T-cell (primary cell): ENCODE measurements around the gene SEC24A. TPM values are rescaled to one million over a fixed set of nuclear protein-coding genes. Genes with fewer than 3 reads are reported as not detected.
"Not testable (repeated sequence)": the region's sequence is repeated elsewhere in the genome, so short reads cannot be mapped to it uniquely, and the experiment has no call there.

Experiments
- ATAC-seq, 4 experiments: fragments of 200-7000 bp in 3 of 4; fragments of 150-1000 bp in 1 of 4; cut with Tn5 transposase; replicated peaks in 1 of 4; 1 replicate in 3 of 4; 2 replicates in 1 of 4; pipeline ENCODE4 v1.10.0; 2021; ENCODE audit warnings: moderate library complexity in 3 of 4, mild to moderate bottlenecking in 2 of 4, moderate number of reproducible peaks in 1 of 4
- CTCF ChIA-PET, 2 donors: fragments of 300-600 bp; sonication (Branson Sonifier 250); formaldehyde crosslinking; loops; one replicate each; lab custom pipeline; 2022; ENCODE audit warnings: antibody characterized with exemption in 2 of 2; lab: Charles Lee
- POLR2A ChIA-PET, 2 donors: fragments of 300-600 bp; sonication (Branson Sonifier 250); formaldehyde crosslinking; loops; one replicate each; lab custom pipeline; 2022; ENCODE audit warnings: antibody characterized with exemption in 2 of 2; lab: Charles Lee
- DNase-seq, 35 experiments: peaks; one replicate each; pipeline versions ENCODE4 v3.0.0 to v3.0.0-alpha.2; 2013 to 2023
- H3K27ac ChIP-seq: one replicate; pipeline ENCODE4 v1.5.1; 2013; ENCODE audit warnings: low read length
- H3K27me3 ChIP-seq, 2 experiments: replicated peaks in 1 of 2; 1 replicate in 1 of 2; 2 replicates in 1 of 2; pipeline versions ENCODE4 v1.6.1 to v1.7.0; 2013; ENCODE audit warnings: low read length in 1 of 2, mixed read lengths in 1 of 2; ENCODE audit not compliant: control insufficient read depth in 2 of 2, insufficient read depth in 2 of 2; ENCODE audit errors: extremely low read depth in 1 of 2
- H3K36me3 ChIP-seq, 2 donors: 1 replicate in 1 of 2; 2 replicates in 1 of 2; pipeline versions ENCODE4 v1.6.1 to v1.7.0; 2013; ENCODE audit warnings: low read length in 1 of 2; ENCODE audit not compliant: control insufficient read depth in 2 of 2, insufficient read depth in 1 of 2; ENCODE audit errors: extremely low read depth in 1 of 2
- H3K4me1 ChIP-seq, 2 experiments: 1 replicate in 1 of 2; 2 replicates in 1 of 2; pipeline versions ENCODE4 v1.6.1 to v1.7.0; 2013; ENCODE audit warnings: low read length in 2 of 2, mixed read lengths in 1 of 2; ENCODE audit not compliant: insufficient read depth in 2 of 2, control insufficient read depth in 1 of 2; ENCODE audit errors: extremely low read depth in 1 of 2
- H3K4me3 ChIP-seq, 2 donors: 1 replicate in 1 of 2; 2 replicates in 1 of 2; pipeline versions ENCODE4 v1.5.1 to v1.7.0; 2013; ENCODE audit warnings: mild to moderate bottlenecking in 2 of 2, low read length in 1 of 2, moderate library complexity in 1 of 2; ENCODE audit not compliant: control insufficient read depth in 1 of 2; ENCODE audit errors: extremely low read depth in 1 of 2
- H3K9me3 ChIP-seq: 2 replicates; pipeline ENCODE4 v1.7.0; 2013
- H3K27ac Mint-ChIP-seq, 2 donors: one replicate each; pipeline ENCODE4 v1.8.0; 2020 to 2021; ENCODE audit warnings: mild to moderate bottlenecking in 2 of 2, mixed read lengths in 2 of 2
- H3K27me3 Mint-ChIP-seq, 2 donors: one replicate each; pipeline ENCODE4 v1.8.0; 2021 to 2022; ENCODE audit warnings: mixed read lengths in 2 of 2
- H3K36me3 Mint-ChIP-seq: one replicate; pipeline ENCODE4 v1.8.0; 2021; ENCODE audit warnings: mixed read lengths
- H3K4me1 Mint-ChIP-seq, 3 donors: one replicate each; pipeline ENCODE4 v1.8.0; 2020 to 2022; ENCODE audit warnings: mixed read lengths in 3 of 3, mild to moderate bottlenecking in 1 of 3
- H3K4me3 Mint-ChIP-seq, 3 donors: one replicate each; pipeline ENCODE4 v1.8.0; 2020 to 2022; ENCODE audit warnings: mild to moderate bottlenecking in 3 of 3, mixed read lengths in 3 of 3, moderate library complexity in 3 of 3
- H3K9me3 Mint-ChIP-seq, 3 donors: one replicate each; pipeline ENCODE4 v1.8.0; 2020 to 2022; ENCODE audit warnings: mixed read lengths in 3 of 3
- WGBS: methylation state at CpG from one replicate; pipeline ENCODE4 v1.1.5; 2013; ENCODE audit warnings: missing lambda C conversion rate; ENCODE audit not compliant: insufficient coverage; 5-methylcytosine and 5-hydroxymethylcytosine counted together
- total RNA-seq, 35 experiments: library from RNA in 6 of 35; stranded (reverse) in 6 of 35; fragments of 120-200 nt in 1 of 35; gene quantifications; one replicate each; pipeline versions ENCODE4 v1.2.1 to v1.2.4 and lab custom pipeline; 2013 to 2026

The SEC24A gene
- total RNA-seq, 5 donors from 2014 or later (not counting 1 experiment from before 2014, with no cell fraction given): 15.4 to 17.7 (median 16.1) TPM

GRCh38 chr5:134677357-134677756 lies 28.8 kb downstream of the SEC24A start:
- H3K4me3 ChIP-seq, ATAC-seq, H3K27me3 ChIP-seq, H3K9me3 Mint-ChIP-seq, POLR2A ChIA-PET, H3K27ac ChIP-seq, CTCF ChIA-PET, H3K4me3 Mint-ChIP-seq, H3K9me3 ChIP-seq, H3K27me3 Mint-ChIP-seq, DNase-seq, H3K4me1 Mint-ChIP-seq, H3K27ac Mint-ChIP-seq, H3K4me1 ChIP-seq: not testable (repeated sequence)
- no CpG with 5 or more reads among the region's 4 CpGs for WGBS
- peaks cover 8 to 65% of the 10 kb centered on the region in 2 donors for H3K36me3 ChIP-seq
- peaks cover 14% of the 10 kb centered on the region for H3K36me3 Mint-ChIP-seq

- peaks cover 11 to 55% of the 10 kb centered on the region in 2 donors for H3K36me3 ChIP-seq
- H3K27me3 ChIP-seq, H3K27me3 Mint-ChIP-seq, H3K9me3 Mint-ChIP-seq, H3K4me1 ChIP-seq, DNase-seq, H3K27ac ChIP-seq, H3K4me1 Mint-ChIP-seq, POLR2A ChIA-PET, H3K4me3 Mint-ChIP-seq, ATAC-seq, H3K9me3 ChIP-seq, H3K27ac Mint-ChIP-seq, H3K4me3 ChIP-seq: not testable (repeated sequence)
- peaks cover 47% of the 10 kb centered on the region for H3K36me3 Mint-ChIP-seq
- 100% methylated on average over 6 of the region's 8 CpGs for WGBS
- CTCF ChIA-PET: interaction anchor here in 1 of 2 donors (0.6 kb wide), 1 partner anchor 59 kb away, joined by 3 read pairs; no protein-coding TSS in a partner anchor
Measured at GRCh38 chr5:134690144-134690543, 41.6 kb downstream of the SEC24A start.

GRCh38 chr5:134692722-134693121 lies 44.1 kb downstream of the SEC24A start:
- CTCF ChIA-PET: no interaction called here
- H3K4me1 Mint-ChIP-seq: no peaks in the 10 kb centered on the region
- no peak overlapping the region for H3K27ac Mint-ChIP-seq
- POLR2A ChIA-PET: no interaction called here
- Histone ChIP-seq H3K9me3 (no peaks in the 10 kb centered on the region), H3K36me3 (peaks cover 11 to 54% of the 10 kb centered on the region in 2 donors), H3K27me3 (no peaks in the 10 kb centered on the region), H3K4me3 (no peak overlapping the region), H3K4me1 (no peaks in the 10 kb centered on the region), H3K27ac (no peak overlapping the region)
- peaks cover 37% of the 10 kb centered on the region for H3K36me3 Mint-ChIP-seq
- no peaks in the 10 kb centered on the region for H3K9me3 Mint-ChIP-seq
- H3K27me3 Mint-ChIP-seq: no peaks in the 10 kb centered on the region
- DNase-seq (no peak), ATAC-seq (no peak)
- no peak overlapping the region for H3K4me3 Mint-ChIP-seq

DNA sequence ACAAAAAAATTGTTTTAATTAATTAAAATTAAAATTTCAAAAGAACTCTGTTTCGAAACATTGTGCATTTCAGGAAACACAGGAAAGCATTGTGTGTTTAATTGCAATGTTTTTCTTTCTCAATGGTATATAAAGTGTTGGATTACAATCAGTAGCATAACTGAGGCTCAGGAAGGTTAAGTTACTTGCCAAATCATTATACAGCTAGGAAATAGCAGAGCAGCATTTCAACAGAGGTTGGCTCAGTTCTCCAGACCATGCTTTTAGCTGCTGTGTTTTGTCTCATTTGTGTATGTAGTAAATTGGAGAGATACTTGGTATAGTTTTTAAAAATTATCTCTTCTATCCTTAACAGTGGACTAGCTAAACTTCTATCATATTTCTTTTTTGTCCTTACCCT lies 59.7 kb downstream of the SEC24A start:
- ChIA-PET POLR2A (no interaction called here), CTCF (interaction anchor here in 1 of 2 donors (0.6 kb wide), 1 partner anchor 11 kb away, joined by 3 read pairs; no protein-coding TSS in a partner anchor)
- Mint-ChIP-seq H3K4me1 (no peaks in the 10 kb centered on the region), H3K36me3 (peaks cover 40% of the 10 kb centered on the region), H3K9me3 (no peaks in the 10 kb centered on the region), H3K27me3 (no peaks in the 10 kb centered on the region), H3K4me3 (no peak overlapping the region), H3K27ac (no peak overlapping the region)
- H3K36me3 ChIP-seq: peaks cover 0 to 53% of the 10 kb centered on the region in 2 donors
- no peaks in the 10 kb centered on the region for H3K4me1 ChIP-seq
- H3K4me3 ChIP-seq: no peak overlapping the region
- H3K27ac ChIP-seq: no peak overlapping the region
- no peaks in the 10 kb centered on the region for H3K27me3 ChIP-seq
- no peaks in the 10 kb centered on the region for H3K9me3 ChIP-seq
- WGBS: no CpG with 5 or more reads among the region's 1 CpG
- DNase-seq (no peak), ATAC-seq (no peak)

DNA sequence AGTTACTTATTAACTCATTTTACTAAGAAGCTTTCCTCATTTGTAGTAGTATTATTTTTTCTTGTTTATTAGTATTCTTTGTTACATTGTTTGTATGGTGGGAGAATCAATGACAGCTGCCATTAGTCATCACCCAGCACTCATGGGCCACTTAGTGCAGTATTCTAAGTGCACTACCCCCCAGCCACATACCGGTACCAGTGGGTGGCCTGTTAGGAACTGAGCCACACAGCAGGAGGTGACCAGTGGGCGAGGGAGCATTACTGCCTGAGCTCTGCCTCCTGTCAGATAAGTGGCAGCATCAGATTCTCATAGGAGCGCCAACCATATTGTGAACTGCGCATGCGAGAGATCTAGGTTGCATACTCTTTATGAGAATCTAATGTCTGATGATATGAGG lies 65.5 kb downstream of the SEC24A start:
- Mint-ChIP-seq H3K4me3 (no peak overlapping the region), H3K27ac (no peak overlapping the region), H3K36me3 (peaks cover 45% of the 10 kb centered on the region), H3K27me3 (no peaks in the 10 kb centered on the region), H3K4me1 (no peaks in the 10 kb centered on the region), H3K9me3 (no peaks in the 10 kb centered on the region)
- H3K27me3 ChIP-seq: no peaks in the 10 kb centered on the region
- no peaks in the 10 kb centered on the region for H3K4me1 ChIP-seq
- no peaks in the 10 kb centered on the region for H3K9me3 ChIP-seq
- H3K36me3 ChIP-seq: peaks cover 0 to 61% of the 10 kb centered on the region in 2 donors
- no peak for DNase-seq
- no peak for ATAC-seq
- CTCF ChIA-PET: no interaction called here
- H3K27ac ChIP-seq: no peak overlapping the region
- no peak overlapping the region for H3K4me3 ChIP-seq
- POLR2A ChIA-PET: interaction anchor here in 1 of 2 donors (0.6 kb wide), 1 partner anchor 191 kb away, joined by 3 read pairs; the partner anchor contains the start of gene PCBD2
- WGBS: 100% methylated on average over 1 of the region's 5 CpGs

DNA sequence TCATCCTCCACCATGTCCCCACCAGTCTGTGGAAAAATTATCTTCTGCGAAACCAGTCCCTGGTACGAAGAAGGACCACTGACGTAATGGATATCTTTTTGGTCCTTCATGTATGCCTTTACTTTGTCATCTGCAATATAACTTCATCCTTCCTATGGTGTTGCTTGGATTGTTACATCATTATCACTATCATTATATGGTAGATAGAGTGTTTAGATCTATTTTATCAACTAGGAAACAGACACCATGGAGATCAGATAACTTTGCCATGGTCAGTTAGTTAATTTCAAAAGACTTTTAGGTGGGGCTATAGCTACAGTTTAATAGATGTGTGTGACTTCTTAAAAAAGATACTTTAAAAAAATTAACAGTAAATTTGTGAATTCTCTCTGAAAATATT lies 66.0 kb downstream of the SEC24A start:
- ChIA-PET CTCF (interaction anchor here in 1 of 2 donors (0.6 kb wide), 1 partner anchor 22 kb away, joined by 3 read pairs; no protein-coding TSS in a partner anchor), POLR2A (interaction anchor here in 1 of 2 donors (0.6 kb wide), 1 partner anchor 190 kb away, joined by 3 read pairs; the partner anchor contains the start of gene PCBD2)
- WGBS: no CpG with 5 or more reads among the region's 3 CpGs
- peaks cover 0 to 61% of the 10 kb centered on the region in 2 donors for H3K36me3 ChIP-seq
- H3K36me3 Mint-ChIP-seq: peaks cover 41% of the 10 kb centered on the region
- ATAC-seq (no peak), DNase-seq (no peak)
- H3K27me3 ChIP-seq: no peaks in the 10 kb centered on the region
- no peaks in the 10 kb centered on the region for H3K9me3 Mint-ChIP-seq
- H3K4me3 ChIP-seq: no peak overlapping the region
- H3K27ac Mint-ChIP-seq: no peak overlapping the region
- no peak overlapping the region for H3K27ac ChIP-seq
- no peaks in the 10 kb centered on the region for H3K4me1 ChIP-seq
- no peaks in the 10 kb centered on the region for H3K9me3 ChIP-seq
- no peaks in the 10 kb centered on the region for H3K4me1 Mint-ChIP-seq
- no peak overlapping the region for H3K4me3 Mint-ChIP-seq
- no peaks in the 10 kb centered on the region for H3K27me3 Mint-ChIP-seq

- H3K27ac Mint-ChIP-seq, H3K9me3 Mint-ChIP-seq, H3K27me3 ChIP-seq, H3K4me3 ChIP-seq, CTCF ChIA-PET, ATAC-seq, H3K4me3 Mint-ChIP-seq, H3K27ac ChIP-seq, POLR2A ChIA-PET, DNase-seq, H3K27me3 Mint-ChIP-seq, H3K4me1 Mint-ChIP-seq, H3K4me1 ChIP-seq, H3K9me3 ChIP-seq: not testable (repeated sequence)
- peaks cover 0 to 58% of the 10 kb centered on the region in 2 donors for H3K36me3 ChIP-seq
- peaks cover 39% of the 10 kb centered on the region for H3K36me3 Mint-ChIP-seq
- WGBS: no CpG with 5 or more reads among the region's 4 CpGs
Measured at GRCh38 chr5:134715466-134715865, 66.9 kb downstream of the SEC24A start.
